Upper lobe of left lung (tissue), 6 donors: ENCODE results near the gene CDAN1. TPM values are rescaled to one million over a fixed set of nuclear protein-coding genes. Genes with fewer than 3 reads are reported as not detected.

Source experiments
- ATAC-seq, 2 donors: fragments of 200-7000 bp; cut with Tn5 transposase; one replicate each; pipeline ENCODE4 v1.9.1; 2022; ENCODE audit warnings: mild to moderate bottlenecking in 2 of 2, moderate library complexity in 2 of 2; ENCODE audit not compliant: low FRiP score in 2 of 2
- DNase-seq, 2 donors: peaks; one replicate each; pipeline ENCODE4 v3.0.0-alpha.2; 2019 to 2020
- H3K27ac ChIP-seq, 4 donors: fragments of 200-600 bp; sonication (generic); one replicate each; pipeline ENCODE4 v1.5.1; 2016 to 2019
- H3K27me3 ChIP-seq, 4 donors: fragments of 200-600 bp; sonication (generic); one replicate each; pipeline ENCODE4 v1.5.1; 2017 to 2019
- H3K36me3 ChIP-seq, 4 donors: fragments of 200-600 bp; sonication (generic); one replicate each; pipeline ENCODE4 v1.5.1; 2016 to 2019
- H3K4me1 ChIP-seq, 4 donors: fragments of 200-600 bp; sonication (generic); one replicate each; pipeline ENCODE4 v1.5.1; 2018 to 2019
- H3K4me3 ChIP-seq, 4 donors: fragments of 200-600 bp; sonication (generic); one replicate each; pipeline ENCODE4 v1.5.1; 2017 to 2019; ENCODE audit warnings: mild to moderate bottlenecking in 2 of 4, moderate library complexity in 1 of 4
- H3K9me3 ChIP-seq, 4 donors: fragments of 200-600 bp; sonication (generic); one replicate each; pipeline ENCODE4 v1.5.1; 2018 to 2019
- CTCF ChIP-seq, 6 experiments: fragments of 450-650 bp in 4 of 6; fragments of 200-600 bp in 2 of 6; sonication (generic) in 2 of 6; IDR thresholded peaks; one replicate each; pipeline ENCODE4 v1.5.1; 2016 to 2019; ENCODE audit warnings: antibody characterized with exemption in 6 of 6
- EP300 ChIP-seq, 4 donors: sonication (generic); formaldehyde crosslinking; IDR thresholded peaks; one replicate each; pipeline ENCODE4 v1.5.1; 2017; ENCODE audit warnings: antibody characterized with exemption in 4 of 4, control low read depth in 2 of 4
- POLR2A ChIP-seq, 4 donors: fragments of 450-650 bp; IDR thresholded peaks; one replicate each; pipeline ENCODE4 v1.5.1; 2016 to 2017; ENCODE audit warnings: antibody characterized with exemption in 4 of 4, mild to moderate bottlenecking in 2 of 4
- POLR2AphosphoS5 ChIP-seq, 2 donors: sonication (generic); formaldehyde crosslinking; IDR thresholded peaks; one replicate each; pipeline ENCODE4 v1.5.1; 2017; ENCODE audit warnings: antibody characterized with exemption in 2 of 2
- WGBS, 2 donors: methylation state at CpG; one replicate each; pipeline ENCODE4 v1.1.5; 2017 to 2018; 5-methylcytosine and 5-hydroxymethylcytosine counted together
- total RNA-seq, 6 donors: library from RNA; depleted of rRNA in 4 of 6; stranded (reverse); fragments of >200 nt in 4 of 6; gene quantifications; one replicate each; pipeline versions ENCODE4 v1.1.0 to v1.2.1, GENCODE V29; 2016 to 2021
- donor health status: DM: no; HTN: no; CAD: no; lungs with moderate emphysema.
- donor health status: DM: no; HTN: yes; CAD: no; lungs with severe emphysema.

CDAN1 gene
- total RNA-seq, 6 donors from 2014 or later = 9.1 to 30.4 (median 12.6) TPM

- ATAC-seq (no peak), DNase-seq (no peak)
- peaks cover 9 to 20% (median 13%) of the 10 kb centered on the region in 4 donors for H3K9me3 ChIP-seq
- 91 to 97% methylated on average over 1 of the region's 1 CpG for WGBS, 2 donors
- no peaks in the 10 kb centered on the region for H3K36me3 ChIP-seq
- TF ChIP-seq POLR2AphosphoS5 (IDR thresholded peaks at IDR 0.05) (no peak), EP300 (IDR thresholded peaks at IDR 0.05) (no peak), POLR2A (IDR thresholded peaks at IDR 0.05) (no peak), CTCF (IDR thresholded peaks at IDR 0.05) (no peak)
- H3K4me1 ChIP-seq = no peaks in the 10 kb centered on the region
- H3K27me3 ChIP-seq = no peaks in the 10 kb centered on the region
- no peak overlapping the region for H3K27ac ChIP-seq
- H3K4me3 ChIP-seq = no peak overlapping the region
Observed at GRCh38 chr15:42760759-42761158, 23.8 kb upstream of the CDAN1 start.

GRCh38 chr15:42759093-42759492 lies 22.2 kb upstream of the CDAN1 start:
- 94% methylated on average over 2 of the region's 2 CpGs; no CpG with 5 or more reads in 1 of the 2 donors for WGBS, 2 donors
- DNase-seq = no peak
- H3K27me3 ChIP-seq = no peaks in the 10 kb centered on the region
- ATAC-seq = peak in 1 of 2 donors; percentile 67
- no peak overlapping the region for H3K4me3 ChIP-seq
- H3K9me3 ChIP-seq = peaks cover 9 to 20% (median 13%) of the 10 kb centered on the region in 4 donors
- H3K27ac ChIP-seq = no peak overlapping the region
- H3K36me3 ChIP-seq = no peaks in the 10 kb centered on the region
- TF ChIP-seq POLR2AphosphoS5 (IDR thresholded peaks at IDR 0.05) = no peak
- TF ChIP-seq POLR2A (IDR thresholded peaks at IDR 0.05) = no peak
- no peak for TF ChIP-seq EP300 (IDR thresholded peaks at IDR 0.05)
- TF ChIP-seq CTCF (IDR thresholded peaks at IDR 0.05) = no peak
- H3K4me1 ChIP-seq = no peaks in the 10 kb centered on the region

GRCh38 chr15:42750306-42750705 lies 13.4 kb upstream of the CDAN1 start:
- ATAC-seq (no peak), DNase-seq (no peak)
- Histone ChIP-seq H3K27ac (no peak overlapping the region), H3K36me3 (peaks cover 0 to 29% (median 15%) of the 10 kb centered on the region in 4 donors), H3K4me3 (no peak overlapping the region), H3K9me3 (no peaks in the 10 kb centered on the region), H3K27me3 (no peaks in the 10 kb centered on the region), H3K4me1 (no peaks in the 10 kb centered on the region)
- no peak for TF ChIP-seq POLR2A (IDR thresholded peaks at IDR 0.05)
- TF ChIP-seq POLR2AphosphoS5 (IDR thresholded peaks at IDR 0.05) = no peak
- no peak for TF ChIP-seq EP300 (IDR thresholded peaks at IDR 0.05)
- no peak for TF ChIP-seq CTCF (IDR thresholded peaks at IDR 0.05)
- 96 to 98% methylated on average over 2 of the region's 2 CpGs for WGBS, 2 donors

- no peak for DNase-seq
- no peak for ATAC-seq
- no peak overlapping the region for H3K27ac ChIP-seq
- TF ChIP-seq POLR2AphosphoS5 (IDR thresholded peaks at IDR 0.05) = no peak
- TF ChIP-seq EP300 (IDR thresholded peaks at IDR 0.05) = no peak
- no peak for TF ChIP-seq POLR2A (IDR thresholded peaks at IDR 0.05)
- no peak for TF ChIP-seq CTCF (IDR thresholded peaks at IDR 0.05)
- H3K9me3 ChIP-seq = no peaks in the 10 kb centered on the region
- H3K4me1 ChIP-seq = no peaks in the 10 kb centered on the region
- H3K4me3 ChIP-seq = no peak overlapping the region
- WGBS, 2 donors = 92 to 100% methylated on average over 1 of the region's 1 CpG
- H3K27me3 ChIP-seq = no peaks in the 10 kb centered on the region
- peaks cover 0 to 30% (median 15%) of the 10 kb centered on the region in 4 donors for H3K36me3 ChIP-seq
Observed at GRCh38 chr15:42749266-42749665, 12.3 kb upstream of the CDAN1 start.

GRCh38 chr15:42744195-42744594 lies 7.3 kb upstream of the CDAN1 start:
- Histone ChIP-seq H3K4me1 (no peaks in the 10 kb centered on the region), H3K36me3 (peaks cover 0 to 10% (median 2%) of the 10 kb centered on the region in 4 donors), H3K27ac (no peak overlapping the region), H3K4me3 (no peak overlapping the region), H3K27me3 (no peaks in the 10 kb centered on the region), H3K9me3 (no peaks in the 10 kb centered on the region)
- WGBS, 2 donors = 90 to 98% methylated on average over 1 of the region's 1 CpG
- DNase-seq (no peak), ATAC-seq (no peak)
- TF ChIP-seq EP300 (IDR thresholded peaks at IDR 0.05) = no peak
